ENCODE results near the gene TMC3. TPM values are rescaled to one million over a fixed set of nuclear protein-coding genes. Genes with fewer than 3 reads are reported as not detected.

Gene TMC3
- total RNA-seq, 4 donors from 2014 or later = 0.17 to 0.99 (median 0.47) TPM

GRCh38 chr15:81379269-81379668 lies 5.3 kb upstream of the TMC3 start:
- TF ChIP-seq POLR2AphosphoS5 (IDR thresholded peaks at IDR 0.05) (no peak), POLR2A (IDR thresholded peaks at IDR 0.05; ENCODE audit: low read depth) (no peak), EP300 (IDR thresholded peaks at IDR 0.05) (no peak)
- TF ChIP-seq, protein P1, sequence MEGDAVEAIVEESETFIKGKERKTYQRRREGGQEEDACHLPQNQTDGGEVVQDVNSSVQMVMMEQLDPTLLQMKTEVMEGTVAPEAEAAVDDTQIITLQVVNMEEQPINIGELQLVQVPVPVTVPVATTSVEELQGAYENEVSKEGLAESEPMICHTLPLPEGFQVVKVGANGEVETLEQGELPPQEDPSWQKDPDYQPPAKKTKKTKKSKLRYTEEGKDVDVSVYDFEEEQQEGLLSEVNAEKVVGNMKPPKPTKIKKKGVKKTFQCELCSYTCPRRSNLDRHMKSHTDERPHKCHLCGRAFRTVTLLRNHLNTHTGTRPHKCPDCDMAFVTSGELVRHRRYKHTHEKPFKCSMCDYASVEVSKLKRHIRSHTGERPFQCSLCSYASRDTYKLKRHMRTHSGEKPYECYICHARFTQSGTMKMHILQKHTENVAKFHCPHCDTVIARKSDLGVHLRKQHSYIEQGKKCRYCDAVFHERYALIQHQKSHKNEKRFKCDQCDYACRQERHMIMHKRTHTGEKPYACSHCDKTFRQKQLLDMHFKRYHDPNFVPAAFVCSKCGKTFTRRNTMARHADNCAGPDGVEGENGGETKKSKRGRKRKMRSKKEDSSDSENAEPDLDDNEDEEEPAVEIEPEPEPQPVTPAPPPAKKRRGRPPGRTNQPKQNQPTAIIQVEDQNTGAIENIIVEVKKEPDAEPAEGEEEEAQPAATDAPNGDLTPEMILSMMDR (IDR thresholded peaks at IDR 0.05) = no peak
- Histone ChIP-seq H3K4me1 (no peaks in the 10 kb centered on the region), H3K27ac (replicated peaks in 1 of 4) (no peak overlapping the region), H3K4me3 (no peak overlapping the region), H3K27me3 (peaks cover 0 to 5% (median 0%) of the 10 kb centered on the region in 4 donors), H3K36me3 (no peaks in the 10 kb centered on the region), H3K9me3 (no peaks in the 10 kb centered on the region)
- DNase-seq (ENCODE audit: extremely low spot score) = no peak
- 65% methylated on average over 9 of the region's 9 CpGs for WGBS
- intact Hi-C loops (cut with DNase I) = no loop called here

GRCh38 chr15:81378443-81378842 lies 4.4 kb upstream of the TMC3 start:
- Histone ChIP-seq H3K9me3 (no peaks in the 10 kb centered on the region), H3K36me3 (no peaks in the 10 kb centered on the region), H3K27ac (replicated peaks in 1 of 4) (no peak overlapping the region), H3K4me3 (no peak overlapping the region), H3K4me1 (no peaks in the 10 kb centered on the region), H3K27me3 (peaks cover 0 to 3% (median 0%) of the 10 kb centered on the region in 4 donors)
- no peak for DNase-seq (ENCODE audit: extremely low spot score)
- intact Hi-C loops (cut with DNase I) = no loop called here
- WGBS = 79% methylated on average over 2 of the region's 2 CpGs
- TF ChIP-seq POLR2AphosphoS5 (IDR thresholded peaks at IDR 0.05) (no peak), POLR2A (IDR thresholded peaks at IDR 0.05; ENCODE audit: low read depth) (no peak), EP300 (IDR thresholded peaks at IDR 0.05) (no peak)
- TF ChIP-seq, protein P1 (IDR thresholded peaks at IDR 0.05) = no peak

DNA sequence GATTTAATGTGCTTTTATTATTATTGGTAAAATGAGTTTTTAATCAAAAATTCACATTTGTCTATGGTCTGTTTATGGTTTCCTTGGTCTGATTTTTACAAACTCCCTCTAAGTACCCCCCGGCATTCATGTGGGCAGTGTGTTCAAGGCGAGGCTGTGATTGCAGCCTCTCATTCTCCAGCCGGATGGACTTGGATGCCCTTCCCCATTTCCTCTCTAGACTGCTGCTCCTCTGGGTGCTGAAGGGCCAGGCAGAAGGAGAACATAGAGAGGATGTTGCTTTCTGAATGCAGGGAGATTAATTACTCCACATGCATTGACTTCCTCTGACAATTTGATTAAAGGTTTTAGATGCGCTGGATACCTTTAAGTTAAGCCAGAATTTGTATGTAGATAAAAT lies 3.9 kb upstream of the TMC3 start:
- no peaks in the 10 kb centered on the region for H3K4me1 ChIP-seq
- no peak overlapping the region for H3K4me3 ChIP-seq
- intact Hi-C loops (cut with DNase I) = no loop called here
- no peak for DNase-seq (ENCODE audit: extremely low spot score)
- TF ChIP-seq, protein P1 (IDR thresholded peaks at IDR 0.05) = no peak
- TF ChIP-seq POLR2A (IDR thresholded peaks at IDR 0.05; ENCODE audit: low read depth) (no peak), EP300 (IDR thresholded peaks at IDR 0.05) (no peak), POLR2AphosphoS5 (IDR thresholded peaks at IDR 0.05) (no peak)
- no peak overlapping the region for H3K27ac ChIP-seq (replicated peaks in 1 of 4)
- no peaks in the 10 kb centered on the region for H3K9me3 ChIP-seq
- H3K27me3 ChIP-seq = peaks cover 0 to 3% (median 0%) of the 10 kb centered on the region in 4 donors
- WGBS = 80% methylated on average over 4 of the region's 4 CpGs
- H3K36me3 ChIP-seq = no peaks in the 10 kb centered on the region

DNA sequence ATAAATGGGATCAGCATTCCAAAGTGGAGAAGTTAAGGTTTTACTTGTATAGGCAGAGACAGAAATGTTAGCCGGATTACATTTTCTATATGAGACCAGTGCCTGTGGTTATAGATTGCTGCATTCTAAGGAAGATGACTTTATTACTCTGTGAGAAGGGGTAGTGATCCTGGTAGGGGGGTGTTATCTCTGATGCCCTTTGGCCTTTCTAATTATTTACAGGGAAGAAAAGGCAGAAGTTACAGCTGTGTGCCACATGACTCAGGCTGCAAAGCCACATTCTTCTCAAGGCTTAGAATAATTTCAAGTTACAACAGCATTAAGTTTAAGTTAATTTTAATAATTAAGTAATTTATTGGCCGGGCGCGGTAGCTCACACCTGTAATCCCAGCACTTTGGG lies 2.2 kb upstream of the TMC3 start:
- H3K36me3 ChIP-seq = no peaks in the 10 kb centered on the region
- no peak for TF ChIP-seq POLR2AphosphoS5 (IDR thresholded peaks at IDR 0.05)
- TF ChIP-seq POLR2A (IDR thresholded peaks at IDR 0.05; ENCODE audit: low read depth) = no peak
- no peak for TF ChIP-seq EP300 (IDR thresholded peaks at IDR 0.05)
- TF ChIP-seq, protein P1 (IDR thresholded peaks at IDR 0.05) = no peak
- WGBS = 92% methylated on average over 4 of the region's 4 CpGs
- DNase-seq (ENCODE audit: extremely low spot score) = no peak
- intact Hi-C loops (cut with DNase I) = no loop called here
- no peaks in the 10 kb centered on the region for H3K4me1 ChIP-seq
- H3K9me3 ChIP-seq = no peaks in the 10 kb centered on the region
- H3K27ac ChIP-seq (replicated peaks in 1 of 4) = no peak overlapping the region
- H3K27me3 ChIP-seq = peaks cover 0 to 3% (median 0%) of the 10 kb centered on the region in 4 donors
- H3K4me3 ChIP-seq = no peak overlapping the region

DNA sequence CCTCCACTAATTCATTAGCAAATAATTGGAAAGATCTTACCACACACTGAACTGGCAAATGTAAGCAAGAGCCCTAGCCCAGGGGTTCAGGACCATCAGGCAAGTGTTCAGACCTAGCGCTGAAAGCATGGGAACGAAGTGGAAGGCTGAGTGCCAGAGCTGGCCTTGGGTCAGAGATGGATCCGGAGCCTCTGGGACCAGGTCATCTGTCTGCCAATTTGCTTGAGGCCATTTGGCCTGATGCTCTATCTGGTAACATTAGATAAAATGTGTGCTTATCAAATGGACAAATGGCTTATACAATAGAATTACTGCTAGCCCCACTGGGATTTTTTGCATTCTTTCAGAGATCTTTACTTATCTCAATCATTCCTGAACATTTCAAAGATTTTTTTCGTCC lies 1.4 kb upstream of the TMC3 start:
- Histone ChIP-seq H3K9me3 (no peaks in the 10 kb centered on the region), H3K36me3 (no peaks in the 10 kb centered on the region), H3K4me1 (no peaks in the 10 kb centered on the region), H3K27ac (replicated peaks in 1 of 4) (no peak overlapping the region), H3K4me3 (no peak overlapping the region), H3K27me3 (peaks cover 0 to 3% (median 0%) of the 10 kb centered on the region in 4 donors)
- TF ChIP-seq POLR2AphosphoS5 (IDR thresholded peaks at IDR 0.05) (no peak), EP300 (IDR thresholded peaks at IDR 0.05) (no peak), POLR2A (IDR thresholded peaks at IDR 0.05; ENCODE audit: low read depth) (no peak)
- TF ChIP-seq, protein P1 (IDR thresholded peaks at IDR 0.05) = no peak
- intact Hi-C loops (cut with DNase I) = no loop called here
- no peak for DNase-seq (ENCODE audit: extremely low spot score)
- 76% methylated on average over 4 of the region's 4 CpGs for WGBS

All from esophagus muscularis mucosa (tissue), 4 donors.